ENCODE measurements around the gene L1CAM. TPM values are rescaled to one million over a fixed set of nuclear protein-coding genes. Genes with fewer than 3 reads are reported as not detected.
A peak's percentile ranks its signal among the peaks of the same experiment; 100 is the strongest.

Gene L1CAM
- total and polyA plus RNA-seq, 2 experiments from 2014 or later = 0.86 to 1.5 TPM

GRCh38 chrX:153909024-153909979 is 23.3 kb upstream of the L1CAM start:
- DNase-seq (ENCODE audit: low read depth in 1 of 2, low spot score in 1 of 2) = peak in 1 of 2 donors; percentile 48
- Histone ChIP-seq H3K4me1 (ENCODE audit: low read depth) (no peaks in the 10 kb centered on the region), H3K27ac (no peak overlapping the region), H3K27me3 (no peaks in the 10 kb centered on the region), H3K36me3 (no peaks in the 10 kb centered on the region), H3K4me3 (no peak overlapping the region), H3K9me3 (ENCODE audit: low read depth) (no peaks in the 10 kb centered on the region)
- no peak for TF ChIP-seq CTCF (IDR thresholded peaks at IDR 0.05; ENCODE audit: low read depth, low read length)

GRCh38 chrX:153908219-153908860 is 22.4 kb upstream of the L1CAM start:
- Histone ChIP-seq H3K27ac (no peak overlapping the region), H3K4me1 (ENCODE audit: low read depth) (no peaks in the 10 kb centered on the region), H3K36me3 (no peaks in the 10 kb centered on the region), H3K27me3 (no peaks in the 10 kb centered on the region), H3K4me3 (no peak overlapping the region), H3K9me3 (ENCODE audit: low read depth) (no peaks in the 10 kb centered on the region)
- DNase-seq (ENCODE audit: low read depth in 1 of 2, low spot score in 1 of 2) = no peak
- no peak for TF ChIP-seq CTCF (IDR thresholded peaks at IDR 0.05; ENCODE audit: low read depth, low read length)

- Histone ChIP-seq H3K27me3 (no peaks in the 10 kb centered on the region), H3K4me3 (no peak overlapping the region), H3K4me1 (ENCODE audit: low read depth) (no peaks in the 10 kb centered on the region), H3K27ac (no peak overlapping the region), H3K9me3 (ENCODE audit: low read depth) (no peaks in the 10 kb centered on the region), H3K36me3 (no peaks in the 10 kb centered on the region)
- DNase-seq (ENCODE audit: low read depth in 1 of 2, low spot score in 1 of 2) = no peak
- TF ChIP-seq CTCF (IDR thresholded peaks at IDR 0.05; ENCODE audit: low read depth, low read length) = no peak
Measured at GRCh38 chrX:153907456-153907855, 21.5 kb upstream of the L1CAM start.

GRCh38 chrX:153906126-153906917 is 20.3 kb upstream of the L1CAM start:
- no peak for DNase-seq (ENCODE audit: low read depth in 1 of 2, low spot score in 1 of 2)
- Histone ChIP-seq H3K4me1 (ENCODE audit: low read depth) (no peaks in the 10 kb centered on the region), H3K27ac (no peak overlapping the region), H3K4me3 (no peak overlapping the region), H3K27me3 (no peaks in the 10 kb centered on the region), H3K36me3 (no peaks in the 10 kb centered on the region), H3K9me3 (ENCODE audit: low read depth) (no peaks in the 10 kb centered on the region)
- no peak for TF ChIP-seq CTCF (IDR thresholded peaks at IDR 0.05; ENCODE audit: low read depth, low read length)

GRCh38 chrX:153905481-153906095 is 19.6 kb upstream of the L1CAM start:
- no peaks in the 10 kb centered on the region for H3K9me3 ChIP-seq (ENCODE audit: low read depth)
- TF ChIP-seq CTCF (IDR thresholded peaks at IDR 0.05; ENCODE audit: low read depth, low read length) = no peak
- H3K27ac ChIP-seq = no peak overlapping the region
- no peaks in the 10 kb centered on the region for H3K27me3 ChIP-seq
- no peaks in the 10 kb centered on the region for H3K36me3 ChIP-seq
- no peak for DNase-seq (ENCODE audit: low read depth in 1 of 2, low spot score in 1 of 2)
- no peaks in the 10 kb centered on the region for H3K4me1 ChIP-seq (ENCODE audit: low read depth)
- H3K4me3 ChIP-seq = no peak overlapping the region
